HG03196 (cell line): ENCODE data around the gene CGRRF1.

ENCODE experiments used
- ATAC-seq: cut with Tn5 transposase; IDR thresholded peaks from one replicate; pipeline ENCODE4 v1.9.1; 2021; ENCODE audit not compliant: unreplicated experiment

CGRRF1 gene

GRCh38 chr14:54489731-54490444 is 19.8 kb upstream of the CGRRF1 start:
- no peak for ATAC-seq

- no peak for ATAC-seq
Measured at GRCh38 chr14:54490445-54491175, 19.1 kb upstream of the CGRRF1 start.

GRCh38 chr14:54493293-54493692 is 16.4 kb upstream of the CGRRF1 start:
- ATAC-seq = no peak

GRCh38 chr14:54497224-54497623 is 12.5 kb upstream of the CGRRF1 start:
- ATAC-seq = no peak

- ATAC-seq = no peak
Measured at GRCh38 chr14:54498095-54498531, 11.6 kb upstream of the CGRRF1 start.

- no peak for ATAC-seq
Measured at GRCh38 chr14:54498579-54498978, 11.1 kb upstream of the CGRRF1 start.

- ATAC-seq = no peak
Measured at GRCh38 chr14:54500744-54501143, 9.0 kb upstream of the CGRRF1 start.

- no peak for ATAC-seq
Measured at GRCh38 chr14:54501480-54501879, 8.2 kb upstream of the CGRRF1 start.

- no peak for ATAC-seq
Measured at GRCh38 chr14:54502602-54503001, 7.1 kb upstream of the CGRRF1 start.

GRCh38 chr14:54503486-54503885 is 6.2 kb upstream of the CGRRF1 start:
- no peak for ATAC-seq

GRCh38 chr14:54512393-54512792 is 2.7 kb downstream of the CGRRF1 start:
- no peak for ATAC-seq

GRCh38 chr14:54515670-54516069 is 6.0 kb downstream of the CGRRF1 start:
- ATAC-seq = no peak

GRCh38 chr14:54516709-54517108 is 7.0 kb downstream of the CGRRF1 start:
- ATAC-seq = no peak

GRCh38 chr14:54524410-54524809 is 14.7 kb downstream of the CGRRF1 start:
- ATAC-seq = no peak

GRCh38 chr14:54528973-54529372 is 19.3 kb downstream of the CGRRF1 start:
- no peak for ATAC-seq

GRCh38 chr14:54529811-54530210 is 20.1 kb downstream of the CGRRF1 start:
- no peak for ATAC-seq

GRCh38 chr14:54532111-54533012 is 22.7 kb downstream of the CGRRF1 start:
- peak; percentile 89 for ATAC-seq

GRCh38 chr14:54533100-54533499 is 23.4 kb downstream of the CGRRF1 start:
- no peak for ATAC-seq

GRCh38 chr14:54535126-54535525 is 25.4 kb downstream of the CGRRF1 start:
- no peak for ATAC-seq

- ATAC-seq = no peak
Measured at GRCh38 chr14:54535646-54536045, 25.9 kb downstream of the CGRRF1 start.

- no peak for ATAC-seq
Measured at GRCh38 chr14:54537651-54538050, 27.9 kb downstream of the CGRRF1 start.
